ENCODE results near the gene LRP10.

LRP10 gene

GRCh38 chr14:22915886-22916521 is 44.5 kb downstream of the LRP10 start:
- H3K27ac ChIP-seq (ENCODE audit: low read depth, low read length) = no peak overlapping the region
- no peak overlapping the region for H3K4me3 ChIP-seq (ENCODE audit: low read depth in 1 of 2, low read length in 2 of 2)
- H3K27me3 ChIP-seq (ENCODE audit: control insufficient read depth in 1 of 2, insufficient read depth in 2 of 2, low read length in 2 of 2) = no peaks in the 10 kb centered on the region
- no peaks in the 10 kb centered on the region for H3K9me3 ChIP-seq (ENCODE audit: control insufficient read depth in 1 of 2, low read length in 2 of 2)
- H3K9ac ChIP-seq (ENCODE audit: low read depth in 1 of 2, low read length in 2 of 2) = no peak overlapping the region
- peaks cover 6 to 14% of the 10 kb centered on the region in 2 donors for H3K36me3 ChIP-seq (ENCODE audit: control insufficient read depth in 1 of 2, insufficient read depth in 2 of 2, low read length in 2 of 2)
- peaks cover 11 to 16% of the 10 kb centered on the region in 2 donors for H3K4me1 ChIP-seq (ENCODE audit: control insufficient read depth in 1 of 2, insufficient read depth in 2 of 2, low read length in 2 of 2)

GRCh38 chr14:22918804-22919600 is 47.5 kb downstream of the LRP10 start, which contains the start of gene RBM23:
Gene RBM23 (minus strand): TSS chr14:22919149.
- Histone ChIP-seq H3K36me3 (ENCODE audit: control insufficient read depth in 1 of 2, insufficient read depth in 2 of 2, low read length in 2 of 2) (peaks cover 13 to 33% of the 10 kb centered on the region in 2 donors), H3K4me3 (ENCODE audit: low read depth in 1 of 2, low read length in 2 of 2) (peak within 1 kb of the TSS; percentile 98 to 99), H3K27me3 (ENCODE audit: control insufficient read depth in 1 of 2, insufficient read depth in 2 of 2, low read length in 2 of 2) (no peaks in the 10 kb centered on the region), H3K9ac (ENCODE audit: low read depth in 1 of 2, low read length in 2 of 2) (peak within 1 kb of the TSS; percentile 97 to 100), H3K27ac (ENCODE audit: low read depth, low read length) (peak within 1 kb of the TSS; percentile 95), H3K9me3 (ENCODE audit: control insufficient read depth in 1 of 2, low read length in 2 of 2) (no peaks in the 10 kb centered on the region), H3K4me1 (ENCODE audit: control insufficient read depth in 1 of 2, insufficient read depth in 2 of 2, low read length in 2 of 2) (peaks cover 16% of the 10 kb centered on the region in 2 donors)

- Histone ChIP-seq H3K9me3 (ENCODE audit: control insufficient read depth in 1 of 2, low read length in 2 of 2) (no peaks in the 10 kb centered on the region), H3K27ac (ENCODE audit: low read depth, low read length) (peak overlapping the region; percentile 74), H3K9ac (ENCODE audit: low read depth in 1 of 2, low read length in 2 of 2) (peak overlapping the region; percentile 70 to 86), H3K36me3 (ENCODE audit: control insufficient read depth in 1 of 2, insufficient read depth in 2 of 2, low read length in 2 of 2) (peaks cover 17 to 39% of the 10 kb centered on the region in 2 donors), H3K27me3 (ENCODE audit: control insufficient read depth in 1 of 2, insufficient read depth in 2 of 2, low read length in 2 of 2) (no peaks in the 10 kb centered on the region), H3K4me3 (ENCODE audit: low read depth in 1 of 2, low read length in 2 of 2) (peak overlapping the region; percentile 72 to 78), H3K4me1 (ENCODE audit: control insufficient read depth in 1 of 2, insufficient read depth in 2 of 2, low read length in 2 of 2) (peaks cover 16% of the 10 kb centered on the region in 2 donors)
Observed at GRCh38 chr14:22919601-22919921, 48.0 kb downstream of the LRP10 start.

- H3K9ac ChIP-seq (ENCODE audit: low read depth in 1 of 2, low read length in 2 of 2) = no peak overlapping the region
- peaks cover 19 to 42% of the 10 kb centered on the region in 2 donors for H3K36me3 ChIP-seq (ENCODE audit: control insufficient read depth in 1 of 2, insufficient read depth in 2 of 2, low read length in 2 of 2)
- no peak overlapping the region for H3K27ac ChIP-seq (ENCODE audit: low read depth, low read length)
- H3K4me3 ChIP-seq (ENCODE audit: low read depth in 1 of 2, low read length in 2 of 2) = no peak overlapping the region
- no peaks in the 10 kb centered on the region for H3K9me3 ChIP-seq (ENCODE audit: control insufficient read depth in 1 of 2, low read length in 2 of 2)
- no peaks in the 10 kb centered on the region for H3K27me3 ChIP-seq (ENCODE audit: control insufficient read depth in 1 of 2, insufficient read depth in 2 of 2, low read length in 2 of 2)
- H3K4me1 ChIP-seq (ENCODE audit: control insufficient read depth in 1 of 2, insufficient read depth in 2 of 2, low read length in 2 of 2) = peaks cover 16% of the 10 kb centered on the region in 2 donors
Observed at GRCh38 chr14:22920697-22921096, 49.2 kb downstream of the LRP10 start.

GRCh38 chr14:22922294-22922693 is 50.8 kb downstream of the LRP10 start:
- Histone ChIP-seq H3K9ac (ENCODE audit: low read depth in 1 of 2, low read length in 2 of 2) (no peak overlapping the region), H3K27ac (ENCODE audit: low read depth, low read length) (no peak overlapping the region), H3K36me3 (ENCODE audit: control insufficient read depth in 1 of 2, insufficient read depth in 2 of 2, low read length in 2 of 2) (peaks cover 19 to 46% of the 10 kb centered on the region in 2 donors), H3K4me1 (ENCODE audit: control insufficient read depth in 1 of 2, insufficient read depth in 2 of 2, low read length in 2 of 2) (peaks cover 15 to 19% of the 10 kb centered on the region in 2 donors), H3K4me3 (ENCODE audit: low read depth in 1 of 2, low read length in 2 of 2) (no peak overlapping the region), H3K9me3 (ENCODE audit: control insufficient read depth in 1 of 2, low read length in 2 of 2) (no peaks in the 10 kb centered on the region), H3K27me3 (ENCODE audit: control insufficient read depth in 1 of 2, insufficient read depth in 2 of 2, low read length in 2 of 2) (no peaks in the 10 kb centered on the region)

- no peak overlapping the region for H3K9ac ChIP-seq (ENCODE audit: low read depth in 1 of 2, low read length in 2 of 2)
- peaks cover 19 to 46% of the 10 kb centered on the region in 2 donors for H3K36me3 ChIP-seq (ENCODE audit: control insufficient read depth in 1 of 2, insufficient read depth in 2 of 2, low read length in 2 of 2)
- no peak overlapping the region for H3K4me3 ChIP-seq (ENCODE audit: low read depth in 1 of 2, low read length in 2 of 2)
Observed at GRCh38 chr14:22923746-22924145, 52.2 kb downstream of the LRP10 start.

GRCh38 chr14:22925513-22925912 is 54.0 kb downstream of the LRP10 start:
- peaks cover 17 to 21% of the 10 kb centered on the region in 2 donors for H3K4me1 ChIP-seq (ENCODE audit: control insufficient read depth in 1 of 2, insufficient read depth in 2 of 2, low read length in 2 of 2)
- H3K36me3 ChIP-seq (ENCODE audit: control insufficient read depth in 1 of 2, insufficient read depth in 2 of 2, low read length in 2 of 2) = peaks cover 18 to 42% of the 10 kb centered on the region in 2 donors
- H3K9ac ChIP-seq (ENCODE audit: low read depth in 1 of 2, low read length in 2 of 2) = no peak overlapping the region
- H3K9me3 ChIP-seq (ENCODE audit: control insufficient read depth in 1 of 2, low read length in 2 of 2) = no peaks in the 10 kb centered on the region
- H3K27me3 ChIP-seq (ENCODE audit: control insufficient read depth in 1 of 2, insufficient read depth in 2 of 2, low read length in 2 of 2) = no peaks in the 10 kb centered on the region
- H3K4me3 ChIP-seq (ENCODE audit: low read depth in 1 of 2, low read length in 2 of 2) = no peak overlapping the region
- H3K27ac ChIP-seq (ENCODE audit: low read depth, low read length) = no peak overlapping the region

More at GRCh38 chr14:22923746-22924145, 52.2 kb downstream of the LRP10 start:
- H3K27me3 ChIP-seq (ENCODE audit: control insufficient read depth in 1 of 2, insufficient read depth in 2 of 2, low read length in 2 of 2) = no peaks in the 10 kb centered on the region
- H3K4me1 ChIP-seq (ENCODE audit: control insufficient read depth in 1 of 2, insufficient read depth in 2 of 2, low read length in 2 of 2) = peaks cover 21 to 24% of the 10 kb centered on the region in 2 donors
- H3K9me3 ChIP-seq (ENCODE audit: control insufficient read depth in 1 of 2, low read length in 2 of 2) = no peaks in the 10 kb centered on the region
- no peak overlapping the region for H3K27ac ChIP-seq (ENCODE audit: low read depth, low read length)

GRCh38 chr14:22926316-22926715 is 54.8 kb downstream of the LRP10 start:
- H3K4me3 ChIP-seq (ENCODE audit: low read depth in 1 of 2, low read length in 2 of 2) = no peak overlapping the region
- H3K9me3 ChIP-seq (ENCODE audit: control insufficient read depth in 1 of 2, low read length in 2 of 2) = no peaks in the 10 kb centered on the region
- no peak overlapping the region for H3K27ac ChIP-seq (ENCODE audit: low read depth, low read length)
- peaks cover 10 to 34% of the 10 kb centered on the region in 2 donors for H3K36me3 ChIP-seq (ENCODE audit: control insufficient read depth in 1 of 2, insufficient read depth in 2 of 2, low read length in 2 of 2)
- H3K9ac ChIP-seq (ENCODE audit: low read depth in 1 of 2, low read length in 2 of 2) = no peak overlapping the region
- peaks cover 17 to 21% of the 10 kb centered on the region in 2 donors for H3K4me1 ChIP-seq (ENCODE audit: control insufficient read depth in 1 of 2, insufficient read depth in 2 of 2, low read length in 2 of 2)
- H3K27me3 ChIP-seq (ENCODE audit: control insufficient read depth in 1 of 2, insufficient read depth in 2 of 2, low read length in 2 of 2) = no peaks in the 10 kb centered on the region

GRCh38 chr14:22928237-22929103 is 56.9 kb downstream of the LRP10 start:
- no peaks in the 10 kb centered on the region for H3K9me3 ChIP-seq (ENCODE audit: control insufficient read depth in 1 of 2, low read length in 2 of 2)
- H3K27me3 ChIP-seq (ENCODE audit: control insufficient read depth in 1 of 2, insufficient read depth in 2 of 2, low read length in 2 of 2) = no peaks in the 10 kb centered on the region
- H3K27ac ChIP-seq (ENCODE audit: low read depth, low read length) = peak overlapping the region; percentile 82
- H3K4me1 ChIP-seq (ENCODE audit: control insufficient read depth in 1 of 2, insufficient read depth in 2 of 2, low read length in 2 of 2) = peaks cover 12 to 21% of the 10 kb centered on the region in 2 donors
- H3K4me3 ChIP-seq (ENCODE audit: low read depth in 1 of 2, low read length in 2 of 2) = peak overlapping the region; percentile 85 to 96
- peak overlapping the region; percentile 91 to 97 for H3K9ac ChIP-seq (ENCODE audit: low read depth in 1 of 2, low read length in 2 of 2)
- H3K36me3 ChIP-seq (ENCODE audit: control insufficient read depth in 1 of 2, insufficient read depth in 2 of 2, low read length in 2 of 2) = peaks cover 6 to 17% of the 10 kb centered on the region in 2 donors
